ENCODE results near the gene TFCP2L1.

TFCP2L1 gene

DNA sequence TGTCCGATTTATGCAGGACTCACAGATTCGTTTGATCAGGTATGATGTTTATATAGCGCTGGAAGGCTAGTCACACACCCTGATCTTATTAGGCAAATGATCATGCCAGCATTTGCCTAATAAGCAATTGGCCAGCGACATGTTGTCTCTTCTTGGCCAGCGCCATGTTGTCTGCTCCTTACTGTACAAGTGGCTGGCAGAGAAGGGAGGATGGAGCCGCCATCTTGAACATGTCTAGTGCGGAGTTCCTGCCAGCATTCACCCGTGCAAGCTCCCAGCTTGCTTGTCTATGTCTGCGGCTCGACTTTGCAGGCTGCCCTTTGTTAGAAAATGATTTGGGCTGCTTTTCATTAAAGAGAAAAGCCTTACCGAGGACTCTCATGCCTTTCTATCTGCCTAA lies 106.3 kb downstream of the TFCP2L1 start:
- H3K27me3 ChIP-seq (ENCODE audit: insufficient read depth, poor library complexity, severe bottlenecking) = peaks cover 3% of the 10 kb centered on the region
- DNase-seq (ENCODE audit: low read depth in 1 of 2, low spot score in 1 of 2) = no peak
- no peak overlapping the region for H3K4me3 ChIP-seq (replicated peaks; ENCODE audit: insufficient read depth, low read length)
- no peak overlapping the region for H3K27ac ChIP-seq (replicated peaks)
- TF ChIP-seq SPI1 (IDR thresholded peaks at IDR 0.05; ENCODE audit: borderline replicate concordance, low read depth) = no peak
- TF ChIP-seq, protein P1, sequence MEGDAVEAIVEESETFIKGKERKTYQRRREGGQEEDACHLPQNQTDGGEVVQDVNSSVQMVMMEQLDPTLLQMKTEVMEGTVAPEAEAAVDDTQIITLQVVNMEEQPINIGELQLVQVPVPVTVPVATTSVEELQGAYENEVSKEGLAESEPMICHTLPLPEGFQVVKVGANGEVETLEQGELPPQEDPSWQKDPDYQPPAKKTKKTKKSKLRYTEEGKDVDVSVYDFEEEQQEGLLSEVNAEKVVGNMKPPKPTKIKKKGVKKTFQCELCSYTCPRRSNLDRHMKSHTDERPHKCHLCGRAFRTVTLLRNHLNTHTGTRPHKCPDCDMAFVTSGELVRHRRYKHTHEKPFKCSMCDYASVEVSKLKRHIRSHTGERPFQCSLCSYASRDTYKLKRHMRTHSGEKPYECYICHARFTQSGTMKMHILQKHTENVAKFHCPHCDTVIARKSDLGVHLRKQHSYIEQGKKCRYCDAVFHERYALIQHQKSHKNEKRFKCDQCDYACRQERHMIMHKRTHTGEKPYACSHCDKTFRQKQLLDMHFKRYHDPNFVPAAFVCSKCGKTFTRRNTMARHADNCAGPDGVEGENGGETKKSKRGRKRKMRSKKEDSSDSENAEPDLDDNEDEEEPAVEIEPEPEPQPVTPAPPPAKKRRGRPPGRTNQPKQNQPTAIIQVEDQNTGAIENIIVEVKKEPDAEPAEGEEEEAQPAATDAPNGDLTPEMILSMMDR (IDR thresholded peaks at IDR 0.05; ENCODE audit: insufficient read depth, low read length) = no peak
- TF ChIP-seq GABPA (IDR thresholded peaks at IDR 0.05; ENCODE audit: low read depth) = no peak
- TF ChIP-seq POLR2AphosphoS5 (IDR thresholded peaks at IDR 0.05; ENCODE audit: low read depth) = no peak
- TF ChIP-seq, protein P2, sequence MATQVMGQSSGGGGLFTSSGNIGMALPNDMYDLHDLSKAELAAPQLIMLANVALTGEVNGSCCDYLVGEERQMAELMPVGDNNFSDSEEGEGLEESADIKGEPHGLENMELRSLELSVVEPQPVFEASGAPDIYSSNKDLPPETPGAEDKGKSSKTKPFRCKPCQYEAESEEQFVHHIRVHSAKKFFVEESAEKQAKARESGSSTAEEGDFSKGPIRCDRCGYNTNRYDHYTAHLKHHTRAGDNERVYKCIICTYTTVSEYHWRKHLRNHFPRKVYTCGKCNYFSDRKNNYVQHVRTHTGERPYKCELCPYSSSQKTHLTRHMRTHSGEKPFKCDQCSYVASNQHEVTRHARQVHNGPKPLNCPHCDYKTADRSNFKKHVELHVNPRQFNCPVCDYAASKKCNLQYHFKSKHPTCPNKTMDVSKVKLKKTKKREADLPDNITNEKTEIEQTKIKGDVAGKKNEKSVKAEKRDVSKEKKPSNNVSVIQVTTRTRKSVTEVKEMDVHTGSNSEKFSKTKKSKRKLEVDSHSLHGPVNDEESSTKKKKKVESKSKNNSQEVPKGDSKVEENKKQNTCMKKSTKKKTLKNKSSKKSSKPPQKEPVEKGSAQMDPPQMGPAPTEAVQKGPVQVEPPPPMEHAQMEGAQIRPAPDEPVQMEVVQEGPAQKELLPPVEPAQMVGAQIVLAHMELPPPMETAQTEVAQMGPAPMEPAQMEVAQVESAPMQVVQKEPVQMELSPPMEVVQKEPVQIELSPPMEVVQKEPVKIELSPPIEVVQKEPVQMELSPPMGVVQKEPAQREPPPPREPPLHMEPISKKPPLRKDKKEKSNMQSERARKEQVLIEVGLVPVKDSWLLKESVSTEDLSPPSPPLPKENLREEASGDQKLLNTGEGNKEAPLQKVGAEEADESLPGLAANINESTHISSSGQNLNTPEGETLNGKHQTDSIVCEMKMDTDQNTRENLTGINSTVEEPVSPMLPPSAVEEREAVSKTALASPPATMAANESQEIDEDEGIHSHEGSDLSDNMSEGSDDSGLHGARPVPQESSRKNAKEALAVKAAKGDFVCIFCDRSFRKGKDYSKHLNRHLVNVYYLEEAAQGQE (IDR thresholded peaks at IDR 0.05; ENCODE audit: insufficient replicate concordance, low read depth) = no peak

DNA sequence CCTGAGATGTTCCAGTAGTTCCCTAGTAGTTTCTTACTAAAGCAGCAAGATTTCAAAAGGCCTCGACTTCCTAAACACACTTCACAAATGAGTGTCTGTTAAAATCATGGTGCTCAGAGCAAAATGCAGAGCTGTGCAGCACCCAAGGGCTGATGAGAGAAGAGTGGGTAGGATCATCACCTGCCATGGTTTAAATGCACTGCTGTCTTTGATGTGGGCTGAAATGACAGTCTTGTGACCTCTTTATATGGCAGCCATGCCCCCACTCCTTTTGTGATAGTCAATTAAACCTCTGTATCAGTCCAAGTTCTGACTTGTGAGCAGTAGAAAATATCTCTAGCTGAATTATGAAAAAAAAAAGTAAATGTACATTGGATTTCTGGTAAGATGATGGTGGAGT lies 107.1 kb downstream of the TFCP2L1 start:
- TF ChIP-seq POLR2AphosphoS5 (IDR thresholded peaks at IDR 0.05; ENCODE audit: low read depth) (no peak), SPI1 (IDR thresholded peaks at IDR 0.05; ENCODE audit: borderline replicate concordance, low read depth) (no peak)
- TF ChIP-seq, protein P1 (IDR thresholded peaks at IDR 0.05; ENCODE audit: insufficient read depth, low read length) = no peak
- TF ChIP-seq, protein P2 (IDR thresholded peaks at IDR 0.05; ENCODE audit: insufficient replicate concordance, low read depth) = no peak
- DNase-seq (ENCODE audit: low read depth in 1 of 2, low spot score in 1 of 2) = no peak

DNA sequence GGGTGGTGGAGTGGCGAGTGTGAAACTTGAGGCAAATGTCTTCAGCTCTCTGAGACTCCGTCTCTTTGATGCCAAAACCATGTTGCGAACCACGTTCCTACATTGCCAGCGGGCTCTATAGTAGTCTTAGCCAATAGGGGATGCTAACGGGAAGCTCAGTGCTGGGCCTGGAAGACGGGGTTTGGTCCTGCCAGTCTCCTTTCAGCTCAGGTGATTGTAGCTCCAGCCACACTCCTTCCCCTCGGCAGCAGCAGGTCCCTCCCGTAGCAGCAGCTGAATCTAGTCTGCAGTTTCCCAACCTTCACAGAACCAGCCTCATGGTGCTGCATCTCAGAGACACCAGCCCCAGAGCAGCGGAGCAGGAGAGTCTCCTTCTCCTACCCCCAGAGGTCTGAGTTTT lies 109.7 kb downstream of the TFCP2L1 start:
- H3K27me3 ChIP-seq (ENCODE audit: insufficient read depth, poor library complexity, severe bottlenecking) = no peaks in the 10 kb centered on the region
- no peak for TF ChIP-seq GABPA (IDR thresholded peaks at IDR 0.05; ENCODE audit: low read depth)
- no peak for TF ChIP-seq SPI1 (IDR thresholded peaks at IDR 0.05; ENCODE audit: borderline replicate concordance, low read depth)
- TF ChIP-seq, protein P1 (IDR thresholded peaks at IDR 0.05; ENCODE audit: insufficient read depth, low read length) = no peak
- TF ChIP-seq, protein P2 (IDR thresholded peaks at IDR 0.05; ENCODE audit: insufficient replicate concordance, low read depth) = no peak
- no peak overlapping the region for H3K4me3 ChIP-seq (replicated peaks; ENCODE audit: insufficient read depth, low read length)
- no peak for DNase-seq (ENCODE audit: low read depth in 1 of 2, low spot score in 1 of 2)
- no peak overlapping the region for H3K27ac ChIP-seq (replicated peaks)

More for the DNA sequence above, 107.1 kb downstream of the TFCP2L1 start:
- no peak overlapping the region for H3K4me3 ChIP-seq (replicated peaks; ENCODE audit: insufficient read depth, low read length)
- H3K27ac ChIP-seq (replicated peaks) = no peak overlapping the region
- peaks cover 3% of the 10 kb centered on the region for H3K27me3 ChIP-seq (ENCODE audit: insufficient read depth, poor library complexity, severe bottlenecking)
